ENCODE measurements around the gene RANBP10. TPM values are rescaled to one million over a fixed set of nuclear protein-coding genes. Genes with fewer than 3 reads are reported as not detected.
A peak's percentile ranks its signal among the peaks of the same experiment; 100 is the strongest.

The RANBP10 gene
- total and polyA plus RNA-seq, 8 donors, result 16.8 to 45.8 (median 34.5) TPM

DNA sequence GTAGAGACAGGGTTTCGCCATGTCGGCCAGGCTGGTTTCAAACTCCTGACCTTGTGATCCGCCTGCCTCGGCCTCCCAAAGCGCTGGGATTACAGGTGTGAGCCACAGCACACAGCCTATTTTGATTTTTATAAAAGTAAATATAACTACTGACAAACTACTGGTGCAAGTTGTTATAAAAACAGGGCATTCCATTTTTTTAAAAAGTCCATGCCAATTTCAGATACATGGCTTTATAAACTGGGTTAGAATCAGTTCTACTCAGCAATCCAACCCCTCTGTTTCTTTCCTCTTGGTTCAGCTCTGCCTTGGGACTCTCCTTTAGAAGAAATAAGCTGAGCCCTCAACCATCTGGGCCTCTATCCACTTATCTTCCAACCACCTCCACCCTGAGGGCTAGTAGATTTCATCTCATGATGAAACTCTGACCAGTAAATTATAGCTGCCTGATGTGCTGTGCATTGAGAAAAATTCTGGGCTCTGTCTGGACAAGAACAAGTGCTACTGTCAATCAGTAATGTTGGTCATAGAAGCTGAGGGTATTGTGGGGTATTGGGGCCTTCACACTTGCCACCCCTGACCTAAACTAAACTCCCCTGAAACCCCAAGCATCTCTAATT is 10.2 kb downstream of the RANBP10 start:
- intact Hi-C loops (cut with DNase I), result no loop called here
- H3K4me3 ChIP-seq, result no peak overlapping the region
- ATAC-seq (no peak), DNase-seq (no peak)
- H3K27me3 ChIP-seq, result no peaks in the 10 kb centered on the region
- H3K4me1 ChIP-seq, result peaks cover 0 to 11% of the 10 kb centered on the region in 2 donors
- H3K27ac ChIP-seq, result no peak overlapping the region
- H3K9me3 ChIP-seq, result no peaks in the 10 kb centered on the region
- TF ChIP-seq, protein P1, sequence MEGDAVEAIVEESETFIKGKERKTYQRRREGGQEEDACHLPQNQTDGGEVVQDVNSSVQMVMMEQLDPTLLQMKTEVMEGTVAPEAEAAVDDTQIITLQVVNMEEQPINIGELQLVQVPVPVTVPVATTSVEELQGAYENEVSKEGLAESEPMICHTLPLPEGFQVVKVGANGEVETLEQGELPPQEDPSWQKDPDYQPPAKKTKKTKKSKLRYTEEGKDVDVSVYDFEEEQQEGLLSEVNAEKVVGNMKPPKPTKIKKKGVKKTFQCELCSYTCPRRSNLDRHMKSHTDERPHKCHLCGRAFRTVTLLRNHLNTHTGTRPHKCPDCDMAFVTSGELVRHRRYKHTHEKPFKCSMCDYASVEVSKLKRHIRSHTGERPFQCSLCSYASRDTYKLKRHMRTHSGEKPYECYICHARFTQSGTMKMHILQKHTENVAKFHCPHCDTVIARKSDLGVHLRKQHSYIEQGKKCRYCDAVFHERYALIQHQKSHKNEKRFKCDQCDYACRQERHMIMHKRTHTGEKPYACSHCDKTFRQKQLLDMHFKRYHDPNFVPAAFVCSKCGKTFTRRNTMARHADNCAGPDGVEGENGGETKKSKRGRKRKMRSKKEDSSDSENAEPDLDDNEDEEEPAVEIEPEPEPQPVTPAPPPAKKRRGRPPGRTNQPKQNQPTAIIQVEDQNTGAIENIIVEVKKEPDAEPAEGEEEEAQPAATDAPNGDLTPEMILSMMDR (IDR thresholded peaks at IDR 0.05), result no peak
- peaks cover 0 to 21% of the 10 kb centered on the region in 2 donors for H3K36me3 ChIP-seq

DNA sequence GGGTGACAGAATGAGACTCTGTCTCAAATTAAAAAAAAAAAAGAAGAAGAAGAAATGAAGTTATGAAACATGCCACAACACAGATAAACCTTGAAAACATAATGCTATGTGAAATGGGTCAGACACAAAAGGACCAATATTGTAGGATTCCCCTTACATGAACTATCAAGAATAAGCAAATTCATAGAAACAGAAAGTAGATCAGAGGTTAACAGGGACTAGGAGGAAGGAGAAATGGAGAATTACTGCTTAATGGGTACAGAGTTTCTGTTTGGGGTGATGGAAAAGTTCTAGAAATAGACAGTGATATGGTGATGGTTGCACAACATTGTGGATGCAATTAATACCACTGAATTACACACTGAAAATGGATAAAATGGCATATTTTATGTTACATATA is 16.3 kb downstream of the RANBP10 start:
- Histone ChIP-seq H3K4me3 (no peak overlapping the region), H3K27me3 (no peaks in the 10 kb centered on the region), H3K36me3 (no peaks in the 10 kb centered on the region), H3K27ac (no peak overlapping the region), H3K4me1 (peaks cover 0 to 10% of the 10 kb centered on the region in 2 donors), H3K9me3 (no peaks in the 10 kb centered on the region)
- DNase-seq (no peak), ATAC-seq (no peak)
- TF ChIP-seq, protein P1 (IDR thresholded peaks at IDR 0.05), result no peak
- intact Hi-C loops (cut with DNase I), result no loop called here

DNA sequence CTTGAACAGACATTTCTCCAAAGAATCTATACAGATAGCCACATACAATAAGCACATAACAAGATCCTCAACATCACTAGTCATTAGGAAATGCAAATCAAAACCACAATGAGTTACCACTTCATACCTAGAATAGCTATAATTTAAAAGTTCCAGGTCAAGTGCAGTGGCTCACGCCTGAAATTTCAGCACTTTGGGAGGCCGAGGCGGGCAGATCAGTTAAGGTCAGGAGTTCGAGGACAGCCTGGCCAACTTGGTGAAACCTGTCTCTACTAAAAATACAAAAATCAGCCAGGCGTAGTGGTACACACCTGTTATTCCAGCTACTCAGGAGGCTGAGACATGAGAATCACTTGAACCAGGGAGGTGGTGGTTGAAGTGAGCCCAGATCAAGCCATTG is 19.9 kb downstream of the RANBP10 start:
- ATAC-seq (no peak), DNase-seq (no peak)
- Histone ChIP-seq H3K4me3 (no peak overlapping the region), H3K27me3 (no peaks in the 10 kb centered on the region), H3K9me3 (no peaks in the 10 kb centered on the region), H3K4me1 (peaks cover 0 to 23% of the 10 kb centered on the region in 2 donors), H3K36me3 (no peaks in the 10 kb centered on the region), H3K27ac (no peak overlapping the region)
- TF ChIP-seq, protein P1 (IDR thresholded peaks at IDR 0.05), result no peak
- intact Hi-C loops (cut with DNase I), result no loop called here

DNA sequence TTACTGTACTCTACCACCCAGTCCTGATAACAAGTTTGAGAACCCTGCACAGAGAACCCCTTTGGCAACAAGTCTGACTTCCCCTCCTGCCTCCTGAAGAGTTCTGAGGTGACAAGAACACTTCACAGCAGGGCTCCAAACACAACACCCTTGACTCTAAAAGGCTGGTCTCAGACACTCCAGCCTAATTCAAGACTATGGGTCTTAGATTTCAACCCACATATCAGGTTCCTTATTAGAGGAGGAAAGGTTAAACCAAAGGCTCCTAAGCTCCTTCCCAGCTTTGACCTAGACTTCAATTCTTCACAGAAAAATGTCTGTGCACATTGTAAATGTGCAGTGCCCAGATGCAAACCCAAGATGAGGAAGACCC is 23.0 kb downstream of the RANBP10 start:
- Histone ChIP-seq H3K27me3 (no peaks in the 10 kb centered on the region), H3K27ac (no peak overlapping the region), H3K9me3 (no peaks in the 10 kb centered on the region), H3K4me3 (no peak overlapping the region), H3K36me3 (no peaks in the 10 kb centered on the region), H3K4me1 (peaks cover 0 to 33% of the 10 kb centered on the region in 2 donors)
- ATAC-seq (peak; percentile 66), DNase-seq (no peak)
- intact Hi-C loops (cut with DNase I), result no loop called here
- TF ChIP-seq, protein P1 (IDR thresholded peaks at IDR 0.05), result no peak

DNA sequence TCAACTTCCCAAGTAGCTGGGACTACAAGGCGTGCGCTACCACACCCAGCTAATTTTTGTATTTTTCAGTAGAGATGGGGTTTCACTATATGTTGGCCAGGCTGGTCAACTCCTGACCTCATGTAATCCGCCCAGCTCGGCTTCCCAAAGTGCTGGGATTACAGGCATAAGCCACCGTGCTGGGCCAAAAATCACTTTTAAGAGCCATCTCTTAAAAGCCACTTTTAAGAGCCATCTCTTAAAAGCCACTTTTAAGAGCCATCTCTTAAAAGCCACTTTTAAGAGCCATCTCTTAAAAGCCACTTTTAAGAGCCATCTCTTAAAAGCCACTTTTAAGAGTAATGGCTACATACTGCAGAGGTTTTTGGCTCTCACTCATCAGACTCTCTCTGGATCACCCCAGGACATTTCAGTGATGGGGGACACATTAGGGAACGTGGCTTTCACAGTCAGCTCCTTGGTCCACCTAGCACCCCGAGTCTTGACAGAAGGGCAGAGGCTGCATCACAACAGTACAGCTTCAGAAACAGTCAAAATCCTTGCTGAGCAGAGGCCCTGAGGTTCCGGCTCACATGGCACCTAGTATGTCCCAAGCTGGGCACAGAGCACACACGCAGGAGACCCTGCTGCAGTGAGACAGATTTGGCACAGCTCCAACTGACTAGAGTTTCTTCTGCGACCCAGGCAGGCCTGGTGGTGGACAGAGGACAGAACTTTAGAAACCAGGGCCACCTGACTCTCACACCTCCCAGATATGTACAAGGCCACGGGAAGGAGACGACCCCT is 23.6 kb downstream of the RANBP10 start:
- DNase-seq, result no peak
- no peak overlapping the region for H3K27ac ChIP-seq
- H3K4me1 ChIP-seq, result peaks cover 0 to 33% of the 10 kb centered on the region in 2 donors
- peak; percentile 65 for ATAC-seq
- H3K36me3 ChIP-seq, result no peaks in the 10 kb centered on the region
- H3K9me3 ChIP-seq, result no peaks in the 10 kb centered on the region
- intact Hi-C loops (cut with DNase I), result no loop called here
- H3K4me3 ChIP-seq, result no peak overlapping the region
- no peaks in the 10 kb centered on the region for H3K27me3 ChIP-seq
- TF ChIP-seq, protein P1 (IDR thresholded peaks at IDR 0.05), result no peak
